ENCODE data around the gene ERC2. TPM values are rescaled to one million over a fixed set of nuclear protein-coding genes. Genes with fewer than 3 reads are reported as not detected.

Gene ERC2
- total RNA-seq, 1 donor = 0.43 TPM

DNA sequence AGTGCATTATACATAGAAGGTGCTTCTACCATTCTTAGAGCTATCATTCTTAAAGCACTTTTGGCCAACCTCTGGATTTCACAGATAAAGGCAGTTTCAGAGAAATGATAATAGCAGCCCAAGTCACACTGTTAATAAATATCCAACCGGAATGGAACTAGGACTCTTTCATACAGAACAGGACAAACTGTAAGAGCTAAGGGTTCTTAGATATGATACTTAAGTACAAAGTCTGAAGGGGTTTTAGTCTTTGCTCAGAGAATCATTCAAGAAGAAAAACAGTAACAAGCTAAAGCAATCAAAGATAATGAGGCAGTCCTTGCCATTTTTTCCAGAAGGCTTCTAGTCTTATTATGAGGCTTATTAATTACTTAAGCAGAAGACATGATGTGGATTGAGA lies 239.0 kb downstream of the ERC2 start:
- no peak for DNase-seq (ENCODE audit: low read depth)
- H3K4me3 ChIP-seq (ENCODE audit: low read depth, low read length) = no peak overlapping the region
- no peak for TF ChIP-seq CTCF (IDR thresholded peaks at IDR 0.05; ENCODE audit: insufficient read depth, low read depth, low read length)

GRCh38 chr3:56222866-56223265 lies 245.4 kb downstream of the ERC2 start:
- no peak overlapping the region for H3K4me3 ChIP-seq (ENCODE audit: low read depth, low read length)
- no peak for DNase-seq (ENCODE audit: low read depth)
- no peak for TF ChIP-seq CTCF (IDR thresholded peaks at IDR 0.05; ENCODE audit: insufficient read depth, low read depth, low read length)

- no peak overlapping the region for H3K4me3 ChIP-seq (ENCODE audit: low read depth, low read length)
- TF ChIP-seq CTCF (IDR thresholded peaks at IDR 0.05; ENCODE audit: insufficient read depth, low read depth, low read length) = no peak
- DNase-seq (ENCODE audit: low read depth) = no peak
Observed at GRCh38 chr3:56219894-56220805, 248.1 kb downstream of the ERC2 start.

DNA sequence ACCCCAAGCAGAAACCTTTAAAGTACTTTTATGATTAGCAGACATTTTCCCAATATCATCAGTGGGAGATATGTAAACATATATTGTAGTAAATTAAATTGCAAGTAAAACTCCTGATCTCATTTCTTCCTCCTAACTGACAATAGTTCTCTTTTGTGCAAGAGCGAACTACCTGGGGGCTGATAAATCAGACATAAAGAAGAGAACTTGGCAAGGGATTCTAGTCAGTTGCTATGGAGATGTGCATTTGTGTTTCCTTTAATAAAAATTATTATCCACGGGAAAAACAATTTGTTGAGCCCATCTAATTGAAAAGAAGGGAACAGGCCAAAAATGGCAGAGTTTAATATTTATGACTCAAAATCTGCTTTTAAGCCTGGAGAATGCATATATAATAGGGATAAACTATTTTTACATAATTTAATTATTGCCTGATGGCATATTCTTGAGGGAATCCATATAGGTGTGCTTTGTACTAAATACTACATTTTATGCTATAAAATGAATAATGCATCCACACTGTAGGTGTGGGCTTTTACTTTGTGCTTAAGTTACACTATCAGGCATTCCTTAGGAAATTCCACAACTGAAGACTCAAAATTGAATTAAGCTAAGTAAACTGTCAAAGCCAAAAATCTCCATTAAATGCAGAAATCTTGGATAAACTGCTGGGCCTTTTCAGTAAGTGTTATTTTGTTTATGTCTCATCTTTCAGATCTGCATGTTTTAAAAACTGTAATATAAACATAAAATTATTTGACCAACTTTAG lies 258.1 kb downstream of the ERC2 start:
- no peak overlapping the region for H3K4me3 ChIP-seq (ENCODE audit: low read depth, low read length)
- no peak for DNase-seq (ENCODE audit: low read depth)
- no peak for TF ChIP-seq CTCF (IDR thresholded peaks at IDR 0.05; ENCODE audit: insufficient read depth, low read depth, low read length)

DNA sequence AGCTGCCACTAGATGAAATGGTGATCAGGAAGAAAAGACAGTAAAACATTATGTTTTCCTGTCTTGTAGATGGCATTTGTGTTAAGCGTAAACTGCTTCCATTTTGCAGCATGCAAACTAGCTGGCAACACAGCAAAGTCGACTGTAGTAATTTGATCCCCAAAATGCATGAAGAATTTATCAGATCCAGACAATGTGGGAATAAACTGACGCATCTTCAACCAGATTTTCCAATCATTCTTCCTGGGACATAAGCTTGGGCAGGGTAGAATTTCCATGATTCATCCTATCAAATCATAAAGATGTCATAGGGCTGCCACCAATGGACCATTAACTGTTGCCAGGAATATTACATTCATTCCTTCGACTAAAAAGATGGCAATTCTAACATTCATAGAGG lies 260.3 kb downstream of the ERC2 start:
- no peak overlapping the region for H3K4me3 ChIP-seq (ENCODE audit: low read depth, low read length)
- DNase-seq (ENCODE audit: low read depth) = no peak
- no peak for TF ChIP-seq CTCF (IDR thresholded peaks at IDR 0.05; ENCODE audit: insufficient read depth, low read depth, low read length)

GRCh38 chr3:56205406-56205805 lies 262.9 kb downstream of the ERC2 start:
- H3K4me3 ChIP-seq (ENCODE audit: low read depth, low read length) = no peak overlapping the region
- no peak for DNase-seq (ENCODE audit: low read depth)
- TF ChIP-seq CTCF (IDR thresholded peaks at IDR 0.05; ENCODE audit: insufficient read depth, low read depth, low read length) = no peak

Measured in fibroblast of villous mesenchyme (primary cell).